HG02970 (cell line): ENCODE results near the gene TMEM161B.
"Not testable (repeated sequence)": the region's sequence is repeated elsewhere in the genome, so short reads cannot be mapped to it uniquely, and the experiment has no call there.

ENCODE experiments used
- ATAC-seq: cut with Tn5 transposase; IDR thresholded peaks from one replicate; pipeline ENCODE4 v1.9.1; 2021; ENCODE audit warnings: mild to moderate bottlenecking, moderate library complexity, moderate number of reproducible peaks; ENCODE audit not compliant: unreplicated experiment, low FRiP score

Gene TMEM161B

DNA sequence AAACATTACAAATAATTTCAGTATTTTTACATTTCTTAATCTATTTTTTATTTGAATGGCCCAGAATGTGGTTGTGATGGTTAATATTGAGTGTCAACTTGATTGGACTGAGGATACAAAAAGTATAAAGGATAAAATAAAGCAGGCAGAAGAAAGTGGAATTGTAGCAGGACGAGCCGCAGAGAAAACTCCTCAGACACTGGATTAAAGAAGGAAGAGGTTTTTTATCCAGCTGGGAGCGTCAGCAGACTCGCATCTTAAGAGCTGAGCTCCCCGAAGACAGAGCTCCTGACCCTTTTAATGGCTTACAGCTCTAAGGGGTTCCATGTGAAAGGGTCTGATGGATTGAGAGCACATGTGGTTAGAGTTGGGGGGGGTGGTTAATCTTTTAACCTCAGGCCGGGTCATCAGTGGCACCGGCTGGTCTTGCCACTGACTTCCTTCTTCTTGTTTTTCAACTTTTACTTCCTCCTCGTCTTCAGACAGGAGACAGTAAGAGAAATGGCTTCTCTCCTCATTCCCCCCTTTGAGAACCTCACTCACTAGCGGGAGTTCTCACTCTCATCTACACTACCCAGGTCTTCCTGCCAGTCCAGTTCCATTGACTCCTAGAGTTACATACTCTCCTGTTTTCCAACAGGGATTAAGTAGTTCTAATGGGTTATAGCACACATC lies 80.0 kb downstream of the TMEM161B start:
- ATAC-seq: no peak

DNA sequence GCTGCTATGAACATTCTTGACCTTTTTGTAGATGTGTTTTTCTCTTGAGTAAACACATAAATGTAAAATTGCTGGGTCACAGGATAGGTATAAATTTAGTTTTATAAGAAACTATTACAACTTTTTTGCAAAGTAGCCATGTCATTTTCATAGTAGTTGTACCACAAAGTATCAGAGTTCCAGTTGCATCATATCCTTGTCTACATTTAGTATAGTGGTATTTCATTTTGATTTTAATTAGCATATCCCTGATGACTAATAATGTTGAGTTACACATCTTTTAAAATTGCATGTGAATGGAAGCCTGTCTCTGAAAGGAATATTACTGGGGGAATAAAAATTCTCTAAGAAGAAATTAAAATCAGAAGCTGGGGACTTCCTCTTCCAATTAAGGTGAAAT lies 85.4 kb downstream of the TMEM161B start:
- no peak for ATAC-seq

DNA sequence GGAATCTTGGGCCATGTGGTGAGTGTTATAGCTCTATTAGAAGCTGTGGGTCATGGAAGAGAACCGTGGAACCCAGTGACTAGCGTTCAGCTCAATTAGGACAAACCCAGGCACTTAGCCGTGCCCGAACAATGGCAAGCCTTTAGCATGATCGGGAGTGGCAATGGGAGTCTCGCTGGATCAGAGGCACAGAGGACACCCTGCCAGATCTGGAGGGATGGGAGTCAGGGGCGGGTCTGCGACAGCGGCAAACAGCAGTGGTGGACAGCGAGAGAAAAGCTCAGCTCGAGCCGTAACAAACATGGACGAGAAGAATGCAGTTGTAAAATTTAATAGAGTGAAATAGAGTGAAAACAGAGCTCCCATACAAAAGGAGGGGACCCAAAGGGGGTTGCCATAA lies 91.2 kb downstream of the TMEM161B start:
- ATAC-seq: not testable (repeated sequence)

DNA sequence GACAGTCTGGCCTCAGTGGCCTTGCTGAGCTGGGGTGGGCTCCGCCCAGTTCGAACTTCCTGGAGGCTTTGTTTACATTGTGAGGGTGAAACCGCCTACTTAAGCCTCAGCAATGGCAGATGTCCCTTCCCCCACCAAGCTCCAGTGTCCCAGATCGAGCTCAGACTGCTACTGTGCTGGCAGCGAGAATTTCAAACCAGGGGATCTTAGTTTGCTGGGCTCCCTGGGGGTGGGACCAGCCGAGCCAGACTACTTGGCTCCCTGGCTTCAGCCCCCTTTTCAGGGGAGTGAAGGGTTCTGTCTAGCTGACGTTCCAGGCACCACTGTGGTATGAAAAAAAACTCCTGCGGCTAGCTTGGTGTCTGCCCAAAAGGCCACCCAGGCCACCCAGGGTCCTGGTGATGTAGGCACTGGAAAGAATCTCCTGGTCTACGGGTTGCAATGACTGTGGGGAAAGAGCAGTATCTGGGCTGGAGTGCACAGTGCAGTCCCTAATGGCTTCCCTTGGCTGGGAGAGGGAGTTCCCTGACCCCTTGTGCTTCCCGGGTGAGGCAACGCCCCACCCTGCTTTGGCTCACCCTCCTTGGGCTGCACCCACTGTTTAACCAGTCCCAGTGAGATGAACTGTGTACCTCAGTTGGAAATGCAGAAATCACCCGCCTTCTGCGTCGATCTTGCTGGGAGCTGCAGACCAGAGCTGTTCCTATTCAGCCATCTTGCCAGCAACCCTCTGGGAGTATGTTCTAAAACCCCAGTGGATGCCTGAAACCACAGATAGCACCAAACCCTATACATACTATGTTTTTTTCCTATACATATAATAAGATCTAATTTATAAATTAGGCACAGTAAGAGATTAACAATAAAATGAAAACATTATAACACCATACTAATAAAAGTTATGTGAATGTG lies 95.5 kb downstream of the TMEM161B start:
- no peak for ATAC-seq

DNA sequence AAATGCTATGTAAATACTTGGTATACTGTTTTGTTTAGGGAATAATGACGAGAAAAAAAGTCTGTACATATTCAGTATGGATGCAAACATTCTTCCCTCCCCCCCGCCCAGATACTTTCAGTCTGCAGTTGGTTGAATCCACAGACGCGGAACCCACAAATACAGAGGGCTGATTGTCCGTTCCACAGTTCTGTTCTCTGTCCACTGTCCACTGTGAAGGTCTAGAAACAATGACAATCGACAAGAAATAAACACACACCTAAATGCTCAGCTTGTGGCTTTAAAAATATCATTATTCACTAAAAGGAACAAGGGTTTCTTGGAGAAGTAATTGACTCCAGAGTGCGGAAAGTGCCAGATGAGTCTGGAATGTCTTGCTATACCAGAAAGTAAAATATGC lies 109.1 kb downstream of the TMEM161B start:
- no peak for ATAC-seq

DNA sequence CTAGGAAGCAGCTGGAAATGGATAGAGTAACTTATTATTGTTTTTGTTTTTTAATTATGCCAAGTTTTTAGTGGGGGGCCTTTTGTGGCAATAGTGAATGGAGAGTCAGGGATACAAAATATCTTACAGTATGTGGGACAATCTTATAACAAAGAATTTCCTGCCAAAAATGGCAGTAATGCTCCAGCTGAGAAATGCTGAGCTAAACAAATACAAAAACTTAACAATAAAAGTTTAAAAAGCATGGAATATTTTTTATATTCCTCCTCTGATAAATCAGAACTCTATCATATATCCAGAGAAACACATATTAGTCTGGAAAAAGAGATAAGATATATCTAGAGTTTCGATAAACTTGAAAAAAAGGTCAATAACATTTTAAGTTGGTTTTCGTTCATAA lies 110.6 kb downstream of the TMEM161B start:
- no peak for ATAC-seq

DNA sequence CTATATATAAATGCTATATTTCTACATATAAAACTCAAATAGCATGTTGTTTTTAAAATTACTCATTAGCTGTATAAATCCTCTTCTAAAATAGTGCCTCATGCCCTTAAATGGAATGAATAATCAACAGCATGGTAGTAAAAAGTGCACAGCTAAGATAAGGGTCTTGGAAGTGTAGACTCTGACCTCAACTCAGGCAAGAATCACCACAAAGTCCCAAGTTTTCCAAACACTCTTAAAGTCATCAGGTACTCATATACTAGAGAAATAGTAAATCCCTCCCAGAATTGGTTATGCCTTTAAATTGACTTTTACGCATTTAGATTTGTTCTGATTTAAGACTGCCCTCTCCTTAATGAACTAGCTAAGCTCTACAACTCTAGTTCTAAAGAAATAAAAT lies 113.8 kb downstream of the TMEM161B start:
- ATAC-seq: no peak

DNA sequence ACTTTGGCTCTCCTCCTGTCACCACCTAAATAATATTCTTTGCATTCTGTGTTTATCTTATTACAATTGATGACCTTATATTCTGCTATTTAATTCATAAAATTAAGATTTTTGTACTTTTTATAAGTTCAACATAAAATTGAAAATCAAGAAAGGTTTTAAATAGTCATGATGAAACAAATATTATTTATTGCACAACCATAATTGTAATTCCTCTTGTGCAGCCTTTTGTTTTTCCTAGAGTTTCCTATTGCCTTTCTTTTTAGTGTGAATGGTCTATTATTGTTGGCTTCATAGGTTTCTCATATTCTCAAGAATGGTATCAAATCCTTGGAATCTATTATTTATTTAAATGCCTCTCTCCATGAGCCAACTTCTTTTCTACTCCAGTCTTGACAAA lies 117.9 kb downstream of the TMEM161B start:
- ATAC-seq: no peak

DNA sequence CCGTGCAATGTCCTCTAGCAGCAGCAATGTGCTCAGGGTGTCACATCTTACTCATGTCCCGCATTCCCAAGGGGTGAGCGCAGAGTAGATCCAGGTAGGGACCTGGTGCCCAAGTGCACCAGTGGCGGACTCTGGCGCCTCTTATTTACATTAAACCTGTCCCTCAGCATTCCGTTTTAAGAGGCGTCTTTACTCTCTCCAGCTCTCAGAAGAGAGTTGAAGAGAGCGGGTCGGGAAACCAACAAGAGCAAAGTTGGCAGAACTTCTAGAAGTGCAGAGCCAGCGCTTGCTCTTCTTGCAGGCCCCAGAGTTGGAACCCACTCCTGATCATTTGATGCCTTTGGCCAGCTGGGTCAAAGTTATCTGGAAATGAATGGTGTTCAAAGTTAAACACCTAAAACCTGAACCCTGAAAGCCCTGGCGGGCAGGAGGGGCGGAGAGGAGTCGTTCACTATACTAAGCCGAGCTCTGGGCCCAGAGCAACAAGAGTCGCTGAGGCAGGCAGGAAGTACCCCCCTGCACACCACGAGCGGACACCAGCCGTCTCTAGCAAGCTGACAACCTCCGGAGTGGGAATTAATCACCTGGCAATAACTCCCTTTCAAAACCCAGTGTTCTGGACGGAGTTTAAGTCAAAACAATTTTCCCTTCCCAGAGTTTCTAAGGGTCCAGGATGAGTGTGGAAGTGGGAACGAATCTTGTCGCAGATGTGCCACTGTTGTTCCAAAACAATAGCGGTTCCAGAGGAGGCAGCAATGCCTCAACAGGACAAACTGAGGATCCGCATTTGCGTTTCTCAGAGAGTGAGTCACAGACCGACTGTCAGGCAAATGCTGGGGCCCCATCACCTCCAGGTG lies 122.8 kb downstream of the TMEM161B start:
- no peak for ATAC-seq

DNA sequence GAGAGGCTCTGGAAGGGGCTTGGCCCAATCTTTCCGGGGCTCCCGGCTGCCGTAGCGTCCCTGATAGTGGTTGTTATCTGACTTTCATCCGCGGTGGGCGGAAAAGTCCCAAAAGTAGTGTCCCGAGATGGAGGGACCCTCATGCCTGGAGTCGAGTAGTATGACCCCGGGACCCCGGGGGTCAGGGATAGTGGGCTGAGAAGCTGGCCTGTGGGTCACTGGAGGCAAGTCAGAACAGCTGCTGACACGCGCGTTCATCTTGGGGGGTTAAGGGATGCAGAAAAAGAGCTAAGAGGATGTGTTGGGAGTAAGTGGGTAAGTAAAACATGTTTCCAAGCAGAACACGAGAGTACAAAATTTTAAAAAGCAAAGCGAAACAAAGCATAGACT lies 123.4 kb downstream of the TMEM161B start:
- no peak for ATAC-seq
